Measurements from ENCODE around the gene UST. TPM values are rescaled to one million over a fixed set of nuclear protein-coding genes. Genes with fewer than 3 reads are reported as not detected.
"Not testable (repeated sequence)": the region's sequence is repeated elsewhere in the genome, so short reads cannot be mapped to it uniquely, and the experiment has no call there.

Gene UST
- total and polyA plus RNA-seq, 9 of the 15 experiments (the other 6 are each of a cell fraction or from before 2014, with no cell fraction given) = 0.04 to 0.10 TPM; not detected in 7

GRCh38 chr6:148751793-148752170 is 5.0 kb downstream of the UST start:
- CTCF ChIA-PET (ENCODE audit: low intra/inter-chr PET ratio) = no interaction called here

DNA sequence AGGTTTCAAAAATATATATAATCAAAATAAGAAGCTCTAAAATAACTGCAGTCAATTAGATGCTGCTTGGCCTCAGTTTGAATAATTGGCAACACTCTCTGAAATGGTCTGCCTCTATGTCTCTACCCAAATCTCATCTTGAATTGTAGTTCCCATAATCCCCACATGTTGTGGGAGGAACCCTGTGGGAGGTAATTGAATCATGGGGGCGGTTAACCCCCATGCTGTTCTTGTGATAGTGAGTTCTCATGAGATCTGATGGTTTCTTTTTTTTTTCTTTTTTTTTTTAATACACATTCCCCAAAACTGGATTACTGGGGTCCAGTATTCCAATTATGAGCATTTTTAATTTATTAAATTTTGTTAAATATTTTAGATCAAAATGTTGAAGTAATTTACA is 8.5 kb downstream of the UST start:
- H3K9me3 ChIP-seq (replicated peaks; ENCODE audit: control insufficient read depth, insufficient read depth, low read depth, low read length); H3K9me1 ChIP-seq (ENCODE audit: control insufficient read depth, insufficient read depth, low read length); H3K4me2 ChIP-seq (ENCODE audit: insufficient read depth, low read length); intact Hi-C loops (cut with micrococcal nuclease); in situ Hi-C loops (cut with MboI); H2AFZ ChIP-seq (ENCODE audit: low read depth, low read length); BruUV-seq (replicated peaks); CTCF ChIA-PET (ENCODE audit: low intra/inter-chr PET ratio); H3K4me3 ChIP-seq; H3K27ac ChIP-seq (ENCODE audit: extremely low read depth, low read depth, low read length); ATAC-seq; H4K20me1 ChIP-seq (replicated peaks; ENCODE audit: control insufficient read depth, insufficient read depth, low read length); H3K79me2 ChIP-seq (ENCODE audit: control insufficient read depth, insufficient read depth, low read length); H3K9ac ChIP-seq (ENCODE audit: insufficient read depth in 1 of 2, low read depth in 2 of 2, low read length in 2 of 2); FAIRE-seq; DNase-seq (ENCODE audit: extremely low read depth in 1 of 4, low spot score in 3 of 4); H3K4me1 ChIP-seq (replicated peaks in 1 of 2; ENCODE audit: control insufficient read depth in 2 of 2, insufficient read depth in 2 of 2, low read length in 2 of 2); H3K36me3 ChIP-seq (ENCODE audit: control insufficient read depth, insufficient read depth, low read length): not testable (repeated sequence)
- H3K27me3 ChIP-seq (ENCODE audit: control insufficient read depth in 2 of 2, insufficient read depth in 2 of 2, low read length in 2 of 2) = peaks cover 7 to 16% of the 10 kb centered on the region in 2 experiments; a peak in 3 of 5 replicates
- POLR2A ChIA-PET = interaction anchor here (1.1 kb wide), 1 partner anchor 15 kb away, joined by 3 read pairs; no protein-coding TSS in a partner anchor
- WGBS (ENCODE audit: insufficient coverage, low coverage, missing lambda C conversion rate) = 11% methylated on average over 1 of the region's 1 CpG

More at GRCh38 chr6:148751793-148752170, 5.0 kb downstream of the UST start:
- Histone ChIP-seq H4K20me1 (replicated peaks; ENCODE audit: control insufficient read depth, insufficient read depth, low read length) (no peaks in the 10 kb centered on the region), H3K4me2 (ENCODE audit: insufficient read depth, low read length) (no peak overlapping the region), H3K4me3 (no peak overlapping the region), H3K4me1 (replicated peaks in 1 of 2; ENCODE audit: control insufficient read depth in 2 of 2, insufficient read depth in 2 of 2, low read length in 2 of 2) (peaks cover 0 to 13% of the 10 kb centered on the region in 2 experiments; a peak in 2 of 5 replicates), H3K9me1 (ENCODE audit: control insufficient read depth, insufficient read depth, low read length) (no peaks in the 10 kb centered on the region), H3K27me3 (ENCODE audit: control insufficient read depth in 2 of 2, insufficient read depth in 2 of 2, low read length in 2 of 2) (peaks cover 0 to 23% of the 10 kb centered on the region in 2 experiments; a peak in 3 of 5 replicates), H3K27ac (ENCODE audit: extremely low read depth, low read depth, low read length) (no peak overlapping the region), H3K9ac (ENCODE audit: insufficient read depth in 1 of 2, low read depth in 2 of 2, low read length in 2 of 2) (no peak overlapping the region), H3K79me2 (ENCODE audit: control insufficient read depth, insufficient read depth, low read length) (no peaks in the 10 kb centered on the region), H2AFZ (ENCODE audit: low read depth, low read length) (no peak overlapping the region), H3K36me3 (ENCODE audit: control insufficient read depth, insufficient read depth, low read length) (no peaks in the 10 kb centered on the region), H3K9me3 (replicated peaks; ENCODE audit: control insufficient read depth, insufficient read depth, low read depth, low read length) (no peaks in the 10 kb centered on the region)
- ATAC-seq (no peak), FAIRE-seq (no peak), DNase-seq (ENCODE audit: extremely low read depth in 1 of 4, low spot score in 3 of 4) (no peak)
- intact Hi-C loops (cut with micrococcal nuclease) (no loop called here), in situ Hi-C loops (cut with MboI) (no loop called here)
- BruUV-seq (replicated peaks) = no TSS peak
- TF ChIP-seq MED1 (CRISPR knock-in tag; IDR thresholded peaks at IDR 0.05; ENCODE audit: borderline replicate concordance) (no peak), SREBF2 (CRISPR knock-in tag; IDR thresholded peaks at IDR 0.05) (no peak), MAZ (CRISPR knock-in tag; conservative IDR thresholded peaks at IDR 0.05 in 1 of 2, IDR thresholded peaks at IDR 0.05 in 1 of 2) (no peak), RFX7 (CRISPR knock-in tag; IDR thresholded peaks at IDR 0.05) (no peak), NFIC (IDR thresholded peaks at IDR 0.05) (no peak), MAFF (IDR thresholded peaks at IDR 0.05; ENCODE audit: low read length) (no peak), CCNT2 (IDR thresholded peaks at IDR 0.05; ENCODE audit: borderline replicate concordance, extremely low read depth, insufficient read length, low read depth, low read length) (no peak), ASH1L (IDR thresholded peaks at IDR 0.05; ENCODE audit: borderline replicate concordance, low read depth, partially characterized antibody) (no peak)
- POLR2A ChIA-PET = no interaction called here
- 0% methylated on average over 2 of the region's 2 CpGs for WGBS (ENCODE audit: insufficient coverage, low coverage, missing lambda C conversion rate)
